Dendritic cell treated with granulocyte-macrophage colony-stimulating factor and Interleukin-4, amounts not matched to agents 40 ng/mL and 50 ng/mL, for 4 days (primary cell): ENCODE data around the gene SERPINB10.
"Not testable (repeated sequence)": the region's sequence is repeated elsewhere in the genome, so short reads cannot be mapped to it uniquely, and the experiment has no call there.

ENCODE experiments used
- H3K27ac Mint-ChIP-seq: one replicate; pipeline ENCODE4 v1.8.0; 2022; ENCODE audit warnings: mild to moderate bottlenecking, mixed read lengths
- H3K27me3 Mint-ChIP-seq: one replicate; pipeline ENCODE4 v1.8.0; 2022; ENCODE audit warnings: mild to moderate bottlenecking, mixed read lengths
- H3K36me3 Mint-ChIP-seq: one replicate; pipeline ENCODE4 v1.8.0; 2022; ENCODE audit warnings: low read depth, mixed read lengths
- H3K4me1 Mint-ChIP-seq: one replicate; pipeline ENCODE4 v1.8.0; 2022; ENCODE audit warnings: low read depth, mixed read lengths
- H3K4me3 Mint-ChIP-seq: one replicate; pipeline ENCODE4 v1.8.0; 2022; ENCODE audit warnings: mild to moderate bottlenecking, moderate library complexity, mixed read lengths
- H3K9me3 Mint-ChIP-seq: one replicate; pipeline ENCODE4 v1.8.0; 2022; ENCODE audit warnings: mixed read lengths
- intact Hi-C: fragments of 100-400 bp; cut with micrococcal nuclease; formaldehyde crosslinking; loops from one replicate; pipeline ENCODE4 v1.15.0; 2022

SERPINB10 gene

GRCh38 chr18:63940543-63941050 lies 32.8 kb downstream of the SERPINB10 start:
- H3K4me3 Mint-ChIP-seq, H3K36me3 Mint-ChIP-seq, H3K4me1 Mint-ChIP-seq, H3K27ac Mint-ChIP-seq, H3K9me3 Mint-ChIP-seq, H3K27me3 Mint-ChIP-seq, intact Hi-C loops: not testable (repeated sequence)

- Mint-ChIP-seq H3K27me3 (no peaks in the 10 kb centered on the region), H3K4me3 (no peak overlapping the region)
- intact Hi-C loops = no loop called here
Measured at GRCh38 chr18:63947051-63947790, 39.5 kb downstream of the SERPINB10 start.

GRCh38 chr18:63949068-63949737 lies 41.4 kb downstream of the SERPINB10 start, which contains the start of gene HMSD:
Gene HMSD (plus strand): TSS chr18:63949301. CDS start chr18:63953456, 4,155 bp downstream.
- Mint-ChIP-seq H3K36me3 (no peaks in the 10 kb centered on the region), H3K27ac (no peak within 1 kb of the TSS), H3K4me3 (peak within 1 kb of the TSS; percentile 55), H3K27me3 (no peaks in the 10 kb centered on the region), H3K9me3 (peaks cover 6% of the 10 kb centered on the region), H3K4me1 (peaks cover 12% of the 10 kb centered on the region)
- intact Hi-C loops = no loop called here

More at GRCh38 chr18:63947051-63947790, 39.5 kb downstream of the SERPINB10 start:
- Mint-ChIP-seq H3K27ac (no peak overlapping the region), H3K36me3 (no peaks in the 10 kb centered on the region), H3K9me3 (peaks cover 6% of the 10 kb centered on the region), H3K4me1 (peaks cover 6% of the 10 kb centered on the region)

- no peak overlapping the region for H3K27ac Mint-ChIP-seq
- intact Hi-C loops = no loop called here
- H3K9me3 Mint-ChIP-seq = peaks cover 6% of the 10 kb centered on the region
- H3K27me3 Mint-ChIP-seq = no peaks in the 10 kb centered on the region
- H3K4me1 Mint-ChIP-seq = peaks cover 12% of the 10 kb centered on the region
- no peak overlapping the region for H3K4me3 Mint-ChIP-seq
- H3K36me3 Mint-ChIP-seq = no peaks in the 10 kb centered on the region
Measured at GRCh38 chr18:63951302-63951705, 43.5 kb downstream of the SERPINB10 start.

GRCh38 chr18:63953811-63954210 lies 46.1 kb downstream of the SERPINB10 start:
- H3K36me3 Mint-ChIP-seq = no peaks in the 10 kb centered on the region
- no peak overlapping the region for H3K4me3 Mint-ChIP-seq
- no peaks in the 10 kb centered on the region for H3K27me3 Mint-ChIP-seq
- peaks cover 6% of the 10 kb centered on the region for H3K9me3 Mint-ChIP-seq
- intact Hi-C loops = no loop called here
- no peak overlapping the region for H3K27ac Mint-ChIP-seq
- peaks cover 12% of the 10 kb centered on the region for H3K4me1 Mint-ChIP-seq

- no peak overlapping the region for H3K4me3 Mint-ChIP-seq
- H3K36me3 Mint-ChIP-seq = no peaks in the 10 kb centered on the region
- H3K27me3 Mint-ChIP-seq = no peaks in the 10 kb centered on the region
- peaks cover 1% of the 10 kb centered on the region for H3K9me3 Mint-ChIP-seq
- peaks cover 13% of the 10 kb centered on the region for H3K4me1 Mint-ChIP-seq
- intact Hi-C loops = no loop called here
- H3K27ac Mint-ChIP-seq = no peak overlapping the region
Measured at GRCh38 chr18:63956755-63957154, 49.0 kb downstream of the SERPINB10 start.

GRCh38 chr18:63960891-63961290 lies 53.1 kb downstream of the SERPINB10 start:
- Mint-ChIP-seq H3K36me3 (no peaks in the 10 kb centered on the region), H3K4me1 (peaks cover 21% of the 10 kb centered on the region), H3K27ac (peak overlapping the region; percentile 40), H3K4me3 (no peak overlapping the region), H3K9me3 (no peaks in the 10 kb centered on the region), H3K27me3 (no peaks in the 10 kb centered on the region)
- intact Hi-C loops = no loop called here

GRCh38 chr18:63961435-63961980 lies 53.8 kb downstream of the SERPINB10 start:
- Mint-ChIP-seq H3K9me3 (no peaks in the 10 kb centered on the region), H3K36me3 (no peaks in the 10 kb centered on the region), H3K27ac (peak overlapping the region; percentile 40), H3K4me3 (no peak overlapping the region), H3K4me1 (peaks cover 27% of the 10 kb centered on the region), H3K27me3 (no peaks in the 10 kb centered on the region)
- intact Hi-C loops = no loop called here

GRCh38 chr18:63962137-63962536 lies 54.4 kb downstream of the SERPINB10 start:
- Mint-ChIP-seq H3K4me1 (peaks cover 34% of the 10 kb centered on the region), H3K4me3 (no peak overlapping the region), H3K9me3 (no peaks in the 10 kb centered on the region), H3K36me3 (no peaks in the 10 kb centered on the region), H3K27ac (no peak overlapping the region), H3K27me3 (no peaks in the 10 kb centered on the region)
- intact Hi-C loops = no loop called here

- intact Hi-C loops = loop anchor here (1.0 kb wide), 2 partner anchors 16 to 31 kb away; no protein-coding TSS in a partner anchor
- H3K4me3 Mint-ChIP-seq = no peak overlapping the region
- H3K9me3 Mint-ChIP-seq = no peaks in the 10 kb centered on the region
- no peaks in the 10 kb centered on the region for H3K36me3 Mint-ChIP-seq
- H3K27ac Mint-ChIP-seq = peak overlapping the region; percentile 30
- H3K27me3 Mint-ChIP-seq = no peaks in the 10 kb centered on the region
- peaks cover 50% of the 10 kb centered on the region for H3K4me1 Mint-ChIP-seq
Measured at GRCh38 chr18:63963615-63964256, 56.0 kb downstream of the SERPINB10 start.

- no peaks in the 10 kb centered on the region for H3K9me3 Mint-ChIP-seq
- H3K4me3 Mint-ChIP-seq = no peak overlapping the region
- H3K36me3 Mint-ChIP-seq = peaks cover 3% of the 10 kb centered on the region
- H3K27ac Mint-ChIP-seq = no peak overlapping the region
- intact Hi-C loops = no loop called here
- H3K4me1 Mint-ChIP-seq = peaks cover 60% of the 10 kb centered on the region
- H3K27me3 Mint-ChIP-seq = no peaks in the 10 kb centered on the region
Measured at GRCh38 chr18:63964908-63965307, 57.1 kb downstream of the SERPINB10 start.

GRCh38 chr18:63965716-63966330 lies 58.1 kb downstream of the SERPINB10 start:
- intact Hi-C loops = no loop called here
- Mint-ChIP-seq H3K36me3 (peaks cover 12% of the 10 kb centered on the region), H3K4me3 (no peak overlapping the region)

More at GRCh38 chr18:63965716-63966330, 58.1 kb downstream of the SERPINB10 start:
- H3K27ac Mint-ChIP-seq = no peak overlapping the region
- peaks cover 64% of the 10 kb centered on the region for H3K4me1 Mint-ChIP-seq
- H3K9me3 Mint-ChIP-seq = no peaks in the 10 kb centered on the region
- no peaks in the 10 kb centered on the region for H3K27me3 Mint-ChIP-seq
